ENCODE data around the gene SLC6A20. TPM values are rescaled to one million over a fixed set of nuclear protein-coding genes. Genes with fewer than 3 reads are reported as not detected.

SLC6A20 gene
- total and polyA plus RNA-seq, 4 experiments from 2014 or later = 0.41 TPM; not detected in 3

GRCh38 chr3:45794177-45794560 is 2.2 kb downstream of the SLC6A20 start:
- ChIA-PET POLR2A (ENCODE audit: partially characterized antibody) (no interaction called here), CTCF (ENCODE audit: partially characterized antibody) (no interaction called here)
- Mint-ChIP-seq H3K36me3 (no peaks in the 10 kb centered on the region), H3K4me3 (peak overlapping the region in 1 of 8 donors; percentile 40), H3K4me1 (peaks cover 4 to 8% (median 7%) of the 10 kb centered on the region in 4 donors), H3K9me3 (peaks cover 4 to 15% (median 9%) of the 10 kb centered on the region in 8 donors), H3K27me3 (peaks cover 37 to 42% of the 10 kb centered on the region in 2 donors), H3K27ac (no peak overlapping the region)
- DNase-seq = no peak
- Histone ChIP-seq H3K36me3 (ENCODE audit: insufficient read depth, low read length) (no peaks in the 10 kb centered on the region), H3K4me1 (ENCODE audit: insufficient read depth, low read length) (peaks cover 8% of the 10 kb centered on the region), H3K27ac (ENCODE audit: low read depth, low read length) (no peak overlapping the region), H3K4me3 (ENCODE audit: low read length in 2 of 2) (no peak overlapping the region), H3K9me3 (ENCODE audit: control insufficient read depth in 1 of 2, low read length in 2 of 2) (no peaks in the 10 kb centered on the region), H3K27me3 (ENCODE audit: insufficient read depth, low read length) (peaks cover 23% of the 10 kb centered on the region)
- intact Hi-C loops (cut with micrococcal nuclease) = no loop called here

- Histone ChIP-seq H3K4me1 (ENCODE audit: insufficient read depth, low read length) (peaks cover 8% of the 10 kb centered on the region), H3K4me3 (ENCODE audit: low read length in 2 of 2) (no peak overlapping the region), H3K27me3 (ENCODE audit: insufficient read depth, low read length) (peaks cover 23% of the 10 kb centered on the region), H3K27ac (ENCODE audit: low read depth, low read length) (no peak overlapping the region), H3K9me3 (ENCODE audit: control insufficient read depth in 1 of 2, low read length in 2 of 2) (no peaks in the 10 kb centered on the region), H3K36me3 (ENCODE audit: insufficient read depth, low read length) (no peaks in the 10 kb centered on the region)
- no peak for DNase-seq
- intact Hi-C loops (cut with micrococcal nuclease) = no loop called here
- Mint-ChIP-seq H3K36me3 (no peaks in the 10 kb centered on the region), H3K9me3 (peaks cover 4 to 21% (median 14%) of the 10 kb centered on the region in 8 donors), H3K27me3 (peaks cover 33 to 42% of the 10 kb centered on the region in 2 donors), H3K27ac (no peak overlapping the region), H3K4me3 (peak overlapping the region in 1 of 8 donors; percentile 40), H3K4me1 (peaks cover 4 to 8% (median 7%) of the 10 kb centered on the region in 4 donors)
- CTCF ChIA-PET (ENCODE audit: partially characterized antibody) = no interaction called here
- POLR2A ChIA-PET (ENCODE audit: partially characterized antibody) = no interaction called here
These were observed 2.7 kb downstream of the SLC6A20 start for GRCh38 chr3:45793482-45794176.

- H3K4me1 ChIP-seq (ENCODE audit: insufficient read depth, low read length) = peaks cover 8% of the 10 kb centered on the region
These were observed 3.7 kb downstream of the SLC6A20 start for GRCh38 chr3:45792516-45793172.

GRCh38 chr3:45792036-45792435 is 4.3 kb downstream of the SLC6A20 start:
- Histone ChIP-seq H3K36me3 (ENCODE audit: insufficient read depth, low read length) (no peaks in the 10 kb centered on the region), H3K9me3 (ENCODE audit: control insufficient read depth in 1 of 2, low read length in 2 of 2) (no peaks in the 10 kb centered on the region), H3K4me1 (ENCODE audit: insufficient read depth, low read length) (peaks cover 8% of the 10 kb centered on the region), H3K27me3 (ENCODE audit: insufficient read depth, low read length) (peaks cover 22% of the 10 kb centered on the region), H3K27ac (ENCODE audit: low read depth, low read length) (no peak overlapping the region), H3K4me3 (ENCODE audit: low read length in 2 of 2) (no peak overlapping the region)
- peaks cover 25 to 35% of the 10 kb centered on the region in 2 donors for H3K27me3 Mint-ChIP-seq
- no peak for DNase-seq
- H3K9me3 Mint-ChIP-seq = peaks cover 4 to 21% (median 14%) of the 10 kb centered on the region in 8 donors
- no peak overlapping the region for H3K4me3 Mint-ChIP-seq
- H3K27ac Mint-ChIP-seq = no peak overlapping the region
- no peaks in the 10 kb centered on the region for H3K36me3 Mint-ChIP-seq
- ChIA-PET CTCF (ENCODE audit: partially characterized antibody) (no interaction called here), POLR2A (ENCODE audit: partially characterized antibody) (no interaction called here)
- peaks cover 4 to 8% (median 6%) of the 10 kb centered on the region in 4 donors for H3K4me1 Mint-ChIP-seq
- intact Hi-C loops (cut with micrococcal nuclease) = no loop called here

More at GRCh38 chr3:45792516-45793172, 3.7 kb downstream of the SLC6A20 start:
- Mint-ChIP-seq H3K36me3 (no peaks in the 10 kb centered on the region), H3K9me3 (peaks cover 4 to 21% (median 14%) of the 10 kb centered on the region in 8 donors), H3K4me1 (peaks cover 4 to 8% (median 7%) of the 10 kb centered on the region in 4 donors), H3K27ac (no peak overlapping the region), H3K27me3 (peaks cover 30 to 38% of the 10 kb centered on the region in 2 donors), H3K4me3 (no peak overlapping the region)
- Histone ChIP-seq H3K4me3 (ENCODE audit: low read length in 2 of 2) (no peak overlapping the region), H3K27me3 (ENCODE audit: insufficient read depth, low read length) (peaks cover 23% of the 10 kb centered on the region), H3K27ac (ENCODE audit: low read depth, low read length) (no peak overlapping the region), H3K36me3 (ENCODE audit: insufficient read depth, low read length) (no peaks in the 10 kb centered on the region), H3K9me3 (ENCODE audit: control insufficient read depth in 1 of 2, low read length in 2 of 2) (no peaks in the 10 kb centered on the region)
- POLR2A ChIA-PET (ENCODE audit: partially characterized antibody) = no interaction called here
- DNase-seq = no peak
- intact Hi-C loops (cut with micrococcal nuclease) = no loop called here
- CTCF ChIA-PET (ENCODE audit: partially characterized antibody) = no interaction called here

- DNase-seq = no peak
- Mint-ChIP-seq H3K27ac (no peak overlapping the region), H3K9me3 (peaks cover 4 to 21% (median 14%) of the 10 kb centered on the region in 8 donors), H3K4me3 (peak overlapping the region in 1 of 8 donors; percentile 22), H3K4me1 (peaks cover 3 to 5% (median 3%) of the 10 kb centered on the region in 4 donors), H3K36me3 (no peaks in the 10 kb centered on the region), H3K27me3 (peaks cover 18 to 30% of the 10 kb centered on the region in 2 donors)
- intact Hi-C loops (cut with micrococcal nuclease) = no loop called here
- H3K36me3 ChIP-seq (ENCODE audit: insufficient read depth, low read length) = no peaks in the 10 kb centered on the region
- H3K4me3 ChIP-seq (ENCODE audit: low read length in 2 of 2) = no peak overlapping the region
- CTCF ChIA-PET (ENCODE audit: partially characterized antibody) = no interaction called here
- H3K9me3 ChIP-seq (ENCODE audit: control insufficient read depth in 1 of 2, low read length in 2 of 2) = no peaks in the 10 kb centered on the region
- H3K27me3 ChIP-seq (ENCODE audit: insufficient read depth, low read length) = peaks cover 13% of the 10 kb centered on the region
- POLR2A ChIA-PET (ENCODE audit: partially characterized antibody) = no interaction called here
- H3K27ac ChIP-seq (ENCODE audit: low read depth, low read length) = no peak overlapping the region
- H3K4me1 ChIP-seq (ENCODE audit: insufficient read depth, low read length) = no peaks in the 10 kb centered on the region
These were observed 5.7 kb downstream of the SLC6A20 start for GRCh38 chr3:45790596-45790995.

GRCh38 chr3:45789235-45789812 is 7.0 kb downstream of the SLC6A20 start:
- H3K36me3 Mint-ChIP-seq = peaks cover 0 to 1% of the 10 kb centered on the region in 2 donors
- DNase-seq = no peak
- peaks cover 7 to 18% of the 10 kb centered on the region in 2 donors for H3K27me3 Mint-ChIP-seq
- ChIA-PET POLR2A (ENCODE audit: partially characterized antibody) (no interaction called here), CTCF (ENCODE audit: partially characterized antibody) (no interaction called here)
- peaks cover 4 to 31% (median 19%) of the 10 kb centered on the region in 8 donors for H3K9me3 Mint-ChIP-seq
- H3K4me3 ChIP-seq (ENCODE audit: low read length in 2 of 2) = no peak overlapping the region
- H3K27ac Mint-ChIP-seq = no peak overlapping the region
- H3K4me1 Mint-ChIP-seq = no peaks in the 10 kb centered on the region
- no peak overlapping the region for H3K4me3 Mint-ChIP-seq
- H3K27me3 ChIP-seq (ENCODE audit: insufficient read depth, low read length) = peaks cover under 1% of the 10 kb centered on the region
- intact Hi-C loops (cut with micrococcal nuclease) = no loop called here
- H3K36me3 ChIP-seq (ENCODE audit: insufficient read depth, low read length) = no peaks in the 10 kb centered on the region
- H3K4me1 ChIP-seq (ENCODE audit: insufficient read depth, low read length) = no peaks in the 10 kb centered on the region
- H3K27ac ChIP-seq (ENCODE audit: low read depth, low read length) = no peak overlapping the region
- no peaks in the 10 kb centered on the region for H3K9me3 ChIP-seq (ENCODE audit: control insufficient read depth in 1 of 2, low read length in 2 of 2)

GRCh38 chr3:45787551-45787950 is 8.8 kb downstream of the SLC6A20 start:
- intact Hi-C loops (cut with micrococcal nuclease) = no loop called here

More at GRCh38 chr3:45787551-45787950, 8.8 kb downstream of the SLC6A20 start:
- ChIA-PET CTCF (ENCODE audit: partially characterized antibody) (no interaction called here), POLR2A (ENCODE audit: partially characterized antibody) (no interaction called here)
- H3K4me3 ChIP-seq (ENCODE audit: low read length in 2 of 2) = no peak overlapping the region
- no peak for DNase-seq
- peaks cover 2 to 10% of the 10 kb centered on the region in 2 donors for H3K27me3 Mint-ChIP-seq
- H3K27me3 ChIP-seq (ENCODE audit: insufficient read depth, low read length) = no peaks in the 10 kb centered on the region
- H3K9me3 ChIP-seq (ENCODE audit: control insufficient read depth in 1 of 2, low read length in 2 of 2) = no peaks in the 10 kb centered on the region
- H3K27ac Mint-ChIP-seq = no peak overlapping the region
- H3K36me3 Mint-ChIP-seq = peaks cover 0 to 1% of the 10 kb centered on the region in 2 donors
- H3K9me3 Mint-ChIP-seq = peaks cover 5 to 34% (median 21%) of the 10 kb centered on the region in 8 donors
- H3K4me1 ChIP-seq (ENCODE audit: insufficient read depth, low read length) = no peaks in the 10 kb centered on the region
- H3K4me1 Mint-ChIP-seq = no peaks in the 10 kb centered on the region
- H3K4me3 Mint-ChIP-seq = no peak overlapping the region
- no peak overlapping the region for H3K27ac ChIP-seq (ENCODE audit: low read depth, low read length)
- no peaks in the 10 kb centered on the region for H3K36me3 ChIP-seq (ENCODE audit: insufficient read depth, low read length)
